ENCODE results near the gene GP1BB.
A peak's percentile ranks its signal among the peaks of the same experiment; 100 is the strongest.

Gene GP1BB

GRCh38 chr22:19758896-19759426 is 35.6 kb downstream of the GP1BB start:
- DNase-seq (ENCODE audit: low read depth), result no peak
- TF ChIP-seq, protein P1, sequence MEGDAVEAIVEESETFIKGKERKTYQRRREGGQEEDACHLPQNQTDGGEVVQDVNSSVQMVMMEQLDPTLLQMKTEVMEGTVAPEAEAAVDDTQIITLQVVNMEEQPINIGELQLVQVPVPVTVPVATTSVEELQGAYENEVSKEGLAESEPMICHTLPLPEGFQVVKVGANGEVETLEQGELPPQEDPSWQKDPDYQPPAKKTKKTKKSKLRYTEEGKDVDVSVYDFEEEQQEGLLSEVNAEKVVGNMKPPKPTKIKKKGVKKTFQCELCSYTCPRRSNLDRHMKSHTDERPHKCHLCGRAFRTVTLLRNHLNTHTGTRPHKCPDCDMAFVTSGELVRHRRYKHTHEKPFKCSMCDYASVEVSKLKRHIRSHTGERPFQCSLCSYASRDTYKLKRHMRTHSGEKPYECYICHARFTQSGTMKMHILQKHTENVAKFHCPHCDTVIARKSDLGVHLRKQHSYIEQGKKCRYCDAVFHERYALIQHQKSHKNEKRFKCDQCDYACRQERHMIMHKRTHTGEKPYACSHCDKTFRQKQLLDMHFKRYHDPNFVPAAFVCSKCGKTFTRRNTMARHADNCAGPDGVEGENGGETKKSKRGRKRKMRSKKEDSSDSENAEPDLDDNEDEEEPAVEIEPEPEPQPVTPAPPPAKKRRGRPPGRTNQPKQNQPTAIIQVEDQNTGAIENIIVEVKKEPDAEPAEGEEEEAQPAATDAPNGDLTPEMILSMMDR (IDR thresholded peaks at IDR 0.05; ENCODE audit: control insufficient read depth, extremely low read depth, insufficient read depth), result no peak
- H3K4me3 ChIP-seq (ENCODE audit: low read depth, low read length), result no peak overlapping the region

GRCh38 chr22:19759427-19760057 is 36.2 kb downstream of the GP1BB start:
- DNase-seq (ENCODE audit: low read depth), result no peak
- TF ChIP-seq, protein P1 (IDR thresholded peaks at IDR 0.05; ENCODE audit: control insufficient read depth, extremely low read depth, insufficient read depth), result no peak
- H3K4me3 ChIP-seq (ENCODE audit: low read depth, low read length), result peak overlapping the region; percentile 47; the same call in 1 of the 2 replicates

- no peak for DNase-seq (ENCODE audit: low read depth)
- TF ChIP-seq, protein P1 (IDR thresholded peaks at IDR 0.05; ENCODE audit: control insufficient read depth, extremely low read depth, insufficient read depth), result peak; percentile 28
- peak within 1 kb of the TSS; percentile 75 for H3K4me3 ChIP-seq (ENCODE audit: low read depth, low read length)
Observed at GRCh38 chr22:19760058-19760950, 37.0 kb downstream of the GP1BB start, which contains the start of gene TBX1. Gene TBX1 (plus strand): TSS chr22:19760778. CDS start chr22:19760844, 66 bp downstream.

GRCh38 chr22:19760951-19761724 is 37.8 kb downstream of the GP1BB start:
- H3K4me3 ChIP-seq (ENCODE audit: low read depth, low read length), result peak overlapping the region; percentile 75
- TF ChIP-seq, protein P1 (IDR thresholded peaks at IDR 0.05; ENCODE audit: control insufficient read depth, extremely low read depth, insufficient read depth), result no peak
- DNase-seq (ENCODE audit: low read depth), result no peak

GRCh38 chr22:19761725-19762567 is 38.6 kb downstream of the GP1BB start:
- TF ChIP-seq, protein P1 (IDR thresholded peaks at IDR 0.05; ENCODE audit: control insufficient read depth, extremely low read depth, insufficient read depth), result no peak
- H3K4me3 ChIP-seq (ENCODE audit: low read depth, low read length), result peak overlapping the region; percentile 75
- DNase-seq (ENCODE audit: low read depth), result peak; percentile 25
